ENCODE measurements around the gene SATB1. TPM values are rescaled to one million over a fixed set of nuclear protein-coding genes. Genes with fewer than 3 reads are reported as not detected.

Gene SATB1
- total and polyA plus RNA-seq, 7 donors: 5.5 to 135 (median 56.7) TPM

GRCh38 chr3:18369551-18370185 is 55.5 kb downstream of the SATB1 start:
- intact Hi-C loops (cut with DNase I): no loop called here
- H3K4me1 ChIP-seq: no peaks in the 10 kb centered on the region
- no peak for DNase-seq
- H3K27ac ChIP-seq: no peak overlapping the region
- no peaks in the 10 kb centered on the region for H3K27me3 ChIP-seq
- H3K4me3 ChIP-seq: no peak overlapping the region
- H3K36me3 ChIP-seq: peaks cover 0 to 26% (median 9%) of the 10 kb centered on the region in 4 donors
- no peaks in the 10 kb centered on the region for H3K9me3 ChIP-seq
- TF ChIP-seq POLR2AphosphoS5 (IDR thresholded peaks at IDR 0.05) (no peak), EP300 (IDR thresholded peaks at IDR 0.05) (no peak), POLR2A (IDR thresholded peaks at IDR 0.05) (no peak)
- TF ChIP-seq, protein P1, sequence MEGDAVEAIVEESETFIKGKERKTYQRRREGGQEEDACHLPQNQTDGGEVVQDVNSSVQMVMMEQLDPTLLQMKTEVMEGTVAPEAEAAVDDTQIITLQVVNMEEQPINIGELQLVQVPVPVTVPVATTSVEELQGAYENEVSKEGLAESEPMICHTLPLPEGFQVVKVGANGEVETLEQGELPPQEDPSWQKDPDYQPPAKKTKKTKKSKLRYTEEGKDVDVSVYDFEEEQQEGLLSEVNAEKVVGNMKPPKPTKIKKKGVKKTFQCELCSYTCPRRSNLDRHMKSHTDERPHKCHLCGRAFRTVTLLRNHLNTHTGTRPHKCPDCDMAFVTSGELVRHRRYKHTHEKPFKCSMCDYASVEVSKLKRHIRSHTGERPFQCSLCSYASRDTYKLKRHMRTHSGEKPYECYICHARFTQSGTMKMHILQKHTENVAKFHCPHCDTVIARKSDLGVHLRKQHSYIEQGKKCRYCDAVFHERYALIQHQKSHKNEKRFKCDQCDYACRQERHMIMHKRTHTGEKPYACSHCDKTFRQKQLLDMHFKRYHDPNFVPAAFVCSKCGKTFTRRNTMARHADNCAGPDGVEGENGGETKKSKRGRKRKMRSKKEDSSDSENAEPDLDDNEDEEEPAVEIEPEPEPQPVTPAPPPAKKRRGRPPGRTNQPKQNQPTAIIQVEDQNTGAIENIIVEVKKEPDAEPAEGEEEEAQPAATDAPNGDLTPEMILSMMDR (IDR thresholded peaks at IDR 0.05): no peak
- WGBS, 2 donors: 67 to 92% methylated on average over 13 of the region's 13 CpGs

DNA sequence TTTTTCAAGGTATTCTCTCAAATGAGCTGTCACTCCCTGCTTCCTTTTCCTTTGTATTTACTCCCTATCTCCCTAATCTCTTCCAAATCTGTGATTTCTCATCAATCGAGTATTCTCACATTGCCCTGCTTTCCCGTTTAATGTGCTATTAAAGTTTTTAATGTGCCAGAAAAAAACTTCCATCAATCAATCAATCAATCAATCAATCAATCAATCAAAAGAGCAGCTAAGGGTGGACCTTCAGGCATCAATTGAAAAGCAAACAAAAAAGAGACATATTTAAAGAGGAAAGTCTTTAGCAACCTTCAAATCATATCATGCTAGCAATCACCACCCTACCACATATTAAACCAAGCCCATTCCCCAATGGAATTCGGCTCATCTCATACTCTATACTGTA is 58.9 kb downstream of the SATB1 start:
- no peak overlapping the region for H3K27ac ChIP-seq
- TF ChIP-seq, protein P1 (IDR thresholded peaks at IDR 0.05): no peak
- TF ChIP-seq POLR2A (IDR thresholded peaks at IDR 0.05): no peak
- no peak for TF ChIP-seq POLR2AphosphoS5 (IDR thresholded peaks at IDR 0.05)
- TF ChIP-seq EP300 (IDR thresholded peaks at IDR 0.05): no peak
- 93 to 94% methylated on average over 3 of the region's 3 CpGs for WGBS, 2 donors
- peaks cover 0 to 16% (median 4%) of the 10 kb centered on the region in 4 donors for H3K36me3 ChIP-seq
- no peak overlapping the region for H3K4me3 ChIP-seq
- no peak for DNase-seq
- H3K4me1 ChIP-seq: no peaks in the 10 kb centered on the region
- H3K27me3 ChIP-seq: no peaks in the 10 kb centered on the region
- intact Hi-C loops (cut with DNase I): no loop called here
- H3K9me3 ChIP-seq: no peaks in the 10 kb centered on the region

DNA sequence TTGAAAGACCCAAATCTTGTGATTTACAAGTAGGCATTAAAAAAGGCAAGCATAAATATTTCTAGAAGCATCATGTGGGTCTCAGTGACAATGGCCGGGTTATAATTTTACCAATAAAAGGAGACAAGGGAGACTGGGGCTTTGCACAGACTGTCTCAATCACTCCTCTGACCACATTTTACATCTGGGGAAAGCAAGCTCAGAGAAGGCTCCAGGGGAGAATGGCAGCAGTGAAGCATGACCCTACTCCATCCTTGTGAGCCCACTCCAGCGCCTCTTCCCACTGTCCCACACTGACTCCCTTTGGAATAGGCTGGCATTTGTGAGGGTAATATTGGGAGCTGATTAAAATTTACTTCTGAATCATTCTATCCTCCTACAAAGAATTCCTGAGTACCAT is 61.8 kb downstream of the SATB1 start:
- H3K27ac ChIP-seq: no peak overlapping the region
- 88 to 95% methylated on average over 2 of the region's 2 CpGs for WGBS, 2 donors
- H3K27me3 ChIP-seq: no peaks in the 10 kb centered on the region
- no peak for DNase-seq
- H3K4me3 ChIP-seq: no peak overlapping the region
- TF ChIP-seq EP300 (IDR thresholded peaks at IDR 0.05): no peak
- TF ChIP-seq, protein P1 (IDR thresholded peaks at IDR 0.05): no peak
- no peak for TF ChIP-seq POLR2AphosphoS5 (IDR thresholded peaks at IDR 0.05)
- TF ChIP-seq POLR2A (IDR thresholded peaks at IDR 0.05): no peak
- H3K36me3 ChIP-seq: peaks cover 0 to 29% (median 4%) of the 10 kb centered on the region in 4 donors
- H3K9me3 ChIP-seq: no peaks in the 10 kb centered on the region
- H3K4me1 ChIP-seq: peaks cover 0 to 8% (median 0%) of the 10 kb centered on the region in 4 donors
- intact Hi-C loops (cut with DNase I): no loop called here

DNA sequence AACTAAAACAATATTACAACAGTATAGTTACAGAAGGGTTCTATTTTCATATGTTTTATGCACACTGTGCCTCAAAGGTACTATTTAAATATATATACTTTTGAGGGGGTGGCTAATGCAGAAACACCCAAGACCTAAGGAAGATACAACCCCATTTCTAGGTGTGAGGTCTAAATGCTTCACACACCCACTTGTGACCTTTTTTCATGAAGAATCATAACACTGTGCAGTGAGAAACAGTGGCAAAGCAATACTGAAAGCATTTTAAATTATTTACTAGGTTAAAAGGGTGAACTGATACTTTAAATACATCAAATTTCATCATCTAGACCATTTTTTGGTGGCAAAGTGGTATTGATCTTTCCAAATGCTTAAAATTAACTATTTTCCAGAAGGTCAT is 67.4 kb downstream of the SATB1 start:
- TF ChIP-seq, protein P1 (IDR thresholded peaks at IDR 0.05): no peak
- no peak for TF ChIP-seq POLR2A (IDR thresholded peaks at IDR 0.05)
- TF ChIP-seq EP300 (IDR thresholded peaks at IDR 0.05): no peak
- no peak for TF ChIP-seq POLR2AphosphoS5 (IDR thresholded peaks at IDR 0.05)
- H3K4me3 ChIP-seq: no peak overlapping the region
- no peaks in the 10 kb centered on the region for H3K27me3 ChIP-seq
- no peak for DNase-seq
- H3K9me3 ChIP-seq: no peaks in the 10 kb centered on the region
- no peak overlapping the region for H3K27ac ChIP-seq
- H3K36me3 ChIP-seq: peaks cover 0 to 12% (median 0%) of the 10 kb centered on the region in 4 donors
- intact Hi-C loops (cut with DNase I): no loop called here
- peaks cover 0 to 27% (median 5%) of the 10 kb centered on the region in 4 donors for H3K4me1 ChIP-seq

GRCh38 chr3:18355832-18356231 is 69.3 kb downstream of the SATB1 start:
- TF ChIP-seq EP300 (IDR thresholded peaks at IDR 0.05): no peak
- no peak for TF ChIP-seq POLR2AphosphoS5 (IDR thresholded peaks at IDR 0.05)
- TF ChIP-seq, protein P1 (IDR thresholded peaks at IDR 0.05): no peak
- no peak for TF ChIP-seq POLR2A (IDR thresholded peaks at IDR 0.05)
- peaks cover 0 to 25% (median 4%) of the 10 kb centered on the region in 4 donors for H3K36me3 ChIP-seq
- DNase-seq: no peak
- peaks cover 0 to 27% (median 9%) of the 10 kb centered on the region in 4 donors for H3K4me1 ChIP-seq
- H3K27me3 ChIP-seq: no peaks in the 10 kb centered on the region
- H3K9me3 ChIP-seq: no peaks in the 10 kb centered on the region
- WGBS, 2 donors: 87 to 91% methylated on average over 2 of the region's 2 CpGs
- intact Hi-C loops (cut with DNase I): no loop called here
- H3K4me3 ChIP-seq: no peak overlapping the region
- no peak overlapping the region for H3K27ac ChIP-seq
